Epidermal melanocyte (primary cell): ENCODE results near the gene SPATA24.
"Not testable (repeated sequence)": the region's sequence is repeated elsewhere in the genome, so short reads cannot be mapped to it uniquely, and the experiment has no call there.

Experiments
- DNase-seq: peaks from one replicate; pipeline ENCODE4 v3.0.0; 2011; ENCODE audit warnings: low spot score; ENCODE audit not compliant: insufficient read length

The SPATA24 gene

DNA sequence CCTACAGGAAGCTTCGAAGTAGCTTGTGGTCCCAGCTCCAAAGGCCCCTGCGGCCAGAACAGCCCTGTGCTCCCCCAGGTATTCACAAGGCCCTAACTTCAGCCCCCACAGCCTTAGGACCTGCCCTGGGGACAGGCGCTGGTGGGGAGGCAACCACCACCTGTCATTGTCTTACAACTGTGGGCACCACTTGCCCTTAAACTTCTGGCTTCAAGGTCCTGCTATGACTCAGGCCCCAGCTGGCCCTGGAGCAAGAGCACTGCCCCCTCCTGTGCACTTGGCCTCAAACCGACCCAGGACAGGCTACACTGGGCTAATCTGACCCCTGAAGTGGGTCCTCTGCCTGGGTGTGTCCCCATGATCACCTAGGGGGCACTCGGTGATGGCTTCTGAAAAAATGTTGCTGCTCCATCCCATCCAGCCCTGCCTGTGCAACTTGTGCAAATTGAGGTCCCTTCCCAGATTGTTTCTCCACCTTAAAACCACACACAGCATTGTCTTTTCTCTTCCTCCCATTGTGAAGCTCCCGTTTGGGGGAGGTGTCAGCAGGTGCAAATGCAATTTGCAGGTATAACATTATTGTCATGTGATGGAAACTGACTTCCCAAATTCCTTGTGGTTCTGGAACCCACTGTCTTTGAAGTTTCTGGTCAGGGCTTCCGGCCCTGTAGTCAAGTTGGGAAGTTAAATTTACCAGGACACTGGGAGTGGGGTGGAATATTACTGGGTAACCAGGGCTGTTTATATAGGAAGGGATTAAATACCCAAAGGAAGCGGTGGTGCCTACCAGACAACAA is 7.8 kb downstream of the SPATA24 start:
- DNase-seq = no peak

GRCh38 chr5:139394654-139395566 is 9.0 kb downstream of the SPATA24 start, which contains the start of gene PROB1:
Gene PROB1, minus strand, starts transcription at chr5:139395104. Its CDS starts 23 bp downstream, at chr5:139395081.
- DNase-seq = no peak

GRCh38 chr5:139394123-139394653 is 9.7 kb downstream of the SPATA24 start:
- no peak for DNase-seq

DNA sequence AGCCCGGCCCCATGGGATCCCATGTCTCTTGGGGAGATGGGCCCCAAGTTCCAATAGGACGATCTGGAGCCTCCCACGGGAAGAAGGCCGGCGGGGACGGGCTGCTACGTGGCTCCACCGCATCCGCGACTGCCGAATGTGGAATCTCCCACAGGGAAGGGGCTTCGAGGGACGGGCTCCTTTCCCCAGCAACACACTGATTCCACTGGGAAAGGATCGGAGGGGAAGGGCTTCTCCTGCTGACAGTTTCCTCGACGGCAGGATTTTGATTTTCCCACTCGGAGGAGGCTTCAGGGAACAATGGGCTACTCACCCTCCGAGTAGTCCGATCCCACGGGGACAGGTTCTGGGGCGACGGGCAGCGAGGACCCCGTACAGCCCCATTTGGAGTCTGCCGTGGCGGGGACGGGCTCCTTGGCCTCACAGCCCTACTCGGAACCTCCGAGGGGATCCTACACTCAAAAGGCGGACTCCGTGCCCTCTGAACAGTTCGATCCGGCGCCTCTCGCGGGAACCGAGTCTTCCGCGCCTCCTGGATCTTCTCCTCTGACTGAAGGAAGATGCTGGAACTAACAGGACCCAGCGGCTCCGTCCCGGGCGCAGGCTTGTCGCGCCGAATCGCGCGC is 10.3 kb downstream of the SPATA24 start:
- DNase-seq = peak; percentile 16

DNA sequence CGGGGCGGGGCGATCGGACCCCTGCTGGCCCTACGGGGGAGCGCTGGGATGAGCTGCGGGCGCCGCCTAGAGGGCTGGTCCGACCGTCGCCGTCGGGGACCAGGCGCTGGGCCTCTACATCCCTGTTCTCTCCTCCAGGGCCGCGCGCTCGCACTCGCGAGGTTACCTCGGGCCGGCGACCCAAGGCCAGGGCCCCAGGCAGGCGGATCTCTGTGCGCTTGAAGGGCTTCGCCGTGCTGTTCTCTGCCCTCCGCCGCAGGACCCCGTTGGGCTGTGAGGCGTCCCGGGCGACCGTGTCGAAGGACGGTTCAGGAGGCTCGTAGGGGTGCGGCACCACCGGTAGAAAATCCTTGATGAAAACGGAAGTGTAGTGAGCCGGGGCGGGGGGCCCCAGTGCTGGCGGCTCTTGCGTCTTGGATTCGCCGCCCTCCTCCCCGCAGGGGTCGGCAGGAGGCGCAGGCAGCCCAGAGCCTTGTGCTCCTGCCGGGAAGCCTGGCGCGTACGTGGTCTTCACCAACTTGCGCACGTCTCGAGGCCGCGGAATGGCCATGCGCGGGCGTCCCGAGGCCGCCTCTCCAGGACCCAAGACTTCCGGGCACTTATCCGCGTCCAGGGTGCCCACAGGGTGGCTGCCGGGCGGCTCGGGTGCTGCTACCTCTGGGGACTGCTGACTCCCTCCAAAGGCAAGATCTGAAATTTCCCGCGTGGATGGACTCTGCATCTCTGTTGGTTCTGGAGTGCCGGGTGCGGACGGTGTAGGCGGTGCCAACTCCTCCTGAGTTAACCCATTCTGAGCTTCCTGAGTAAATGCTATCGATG is 11.0 kb downstream of the SPATA24 start:
- peak; percentile 52 for DNase-seq

DNA sequence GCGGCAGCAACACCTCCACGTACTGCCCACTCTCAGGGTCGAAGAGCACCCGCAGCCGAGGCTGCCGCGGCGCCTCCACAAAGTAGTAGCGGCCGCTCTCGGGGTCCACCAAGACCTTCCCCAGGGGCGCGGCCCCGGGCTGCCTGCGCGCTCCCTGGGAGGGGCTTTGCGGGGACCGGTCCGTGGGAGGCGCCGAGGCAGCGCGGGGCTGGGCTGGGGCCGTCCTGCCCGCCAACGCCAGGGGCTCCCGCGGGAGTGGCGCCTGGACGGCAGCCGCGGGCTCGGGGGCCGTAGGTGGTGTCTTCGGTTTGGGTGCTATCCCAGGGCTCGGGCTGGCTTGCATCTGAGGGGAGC is 11.6 kb downstream of the SPATA24 start:
- no peak for DNase-seq

DNA sequence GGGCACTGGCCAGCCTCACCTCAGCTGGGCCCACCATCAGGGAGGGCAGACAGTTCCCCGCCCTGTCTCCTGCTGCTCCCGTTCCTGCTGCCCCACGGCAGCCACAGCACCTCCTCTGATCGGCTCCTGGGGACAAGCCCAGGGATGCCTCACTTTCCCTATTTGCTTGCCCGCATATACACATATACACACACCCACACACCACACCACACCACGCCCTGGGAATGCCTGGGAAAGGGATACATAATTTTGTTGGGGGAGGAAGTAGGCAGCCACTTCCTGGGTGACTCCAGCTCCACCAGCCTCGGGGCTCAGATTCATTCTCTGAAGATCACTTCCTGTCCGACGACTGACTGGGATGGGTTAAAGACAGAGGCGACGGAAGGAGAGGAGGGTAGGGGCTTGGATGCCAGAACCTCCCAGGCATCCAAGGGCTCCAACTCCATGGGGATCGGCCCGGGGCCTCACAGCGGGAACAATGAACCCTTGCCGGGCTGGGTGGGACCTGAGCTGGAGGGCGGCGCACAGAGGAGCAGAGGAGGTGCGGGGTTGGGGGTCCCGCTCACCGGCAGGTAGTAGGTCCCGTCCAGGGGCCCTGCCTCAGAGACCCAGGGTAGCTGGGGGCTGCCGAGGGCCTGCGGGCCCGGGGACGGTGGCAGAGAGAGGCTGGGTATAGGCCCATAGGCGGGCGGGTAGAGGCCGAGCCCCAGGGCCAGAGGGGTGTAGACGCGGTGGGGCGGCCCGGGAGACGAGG is 12.1 kb downstream of the SPATA24 start:
- DNase-seq = peak; percentile 16

- peak; percentile 17 for DNase-seq
Measured at GRCh38 chr5:139390639-139391569, 13.0 kb downstream of the SPATA24 start.

GRCh38 chr5:139389701-139390638 is 13.9 kb downstream of the SPATA24 start, which contains the start of gene MZB1:
Gene MZB1, minus strand, starts transcription at chr5:139389913. Its CDS starts 57 bp downstream, at chr5:139389856.
- DNase-seq = peak; percentile 9

DNA sequence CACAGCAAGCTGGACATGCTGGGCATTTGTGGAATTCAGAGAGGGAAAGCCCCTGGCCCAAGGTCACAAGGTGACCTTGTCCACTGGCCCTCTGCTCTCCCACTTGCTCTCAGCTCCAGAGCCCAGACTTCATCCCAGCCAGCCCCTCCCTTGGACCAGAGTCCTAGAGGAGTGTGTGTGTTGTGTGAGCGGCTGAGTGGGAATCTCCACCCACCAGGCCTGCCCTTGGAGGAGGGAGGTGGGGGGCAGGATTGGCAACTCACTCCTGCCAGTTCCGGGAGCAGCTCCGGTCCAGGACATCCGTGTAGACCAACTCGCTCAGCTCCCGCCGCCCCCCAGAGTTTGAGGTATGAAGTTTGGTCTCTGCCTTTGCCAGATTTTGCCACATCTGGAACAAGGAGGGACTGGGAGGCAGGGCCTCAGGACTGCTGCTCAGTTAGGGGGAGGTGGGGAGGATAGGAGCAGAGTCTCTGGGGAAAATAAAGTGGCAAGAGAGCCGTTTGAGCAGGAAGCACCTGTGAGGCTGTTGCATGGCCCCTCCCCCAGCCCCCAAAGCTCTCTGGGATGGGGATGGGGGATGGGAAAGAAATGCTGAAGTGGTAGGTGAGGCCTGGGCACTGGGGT is 15.6 kb downstream of the SPATA24 start:
- peak; percentile 21 for DNase-seq

- peak; percentile 12 for DNase-seq
Measured at GRCh38 chr5:139387611-139388197, 16.2 kb downstream of the SPATA24 start.

DNA sequence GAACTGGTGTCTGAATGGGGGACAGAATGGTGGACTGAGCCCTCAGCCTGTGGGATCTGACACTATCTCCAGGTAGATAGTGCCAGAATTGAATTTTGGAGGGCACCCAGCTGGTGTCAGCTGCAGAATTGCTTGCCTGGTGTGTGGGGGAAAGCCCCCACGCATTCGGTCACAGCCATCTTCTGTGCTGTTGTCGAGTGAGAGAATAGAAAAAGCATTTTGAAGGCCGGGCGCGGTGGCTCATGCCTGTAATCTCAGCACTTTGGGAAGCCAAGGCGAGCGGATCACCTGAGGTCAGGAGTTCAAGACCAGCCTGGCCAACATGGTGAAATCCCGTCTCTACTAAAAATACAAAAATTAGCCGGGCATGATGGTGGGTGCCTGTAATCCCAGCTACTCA is 16.9 kb downstream of the SPATA24 start:
- not testable (repeated sequence) for DNase-seq

DNA sequence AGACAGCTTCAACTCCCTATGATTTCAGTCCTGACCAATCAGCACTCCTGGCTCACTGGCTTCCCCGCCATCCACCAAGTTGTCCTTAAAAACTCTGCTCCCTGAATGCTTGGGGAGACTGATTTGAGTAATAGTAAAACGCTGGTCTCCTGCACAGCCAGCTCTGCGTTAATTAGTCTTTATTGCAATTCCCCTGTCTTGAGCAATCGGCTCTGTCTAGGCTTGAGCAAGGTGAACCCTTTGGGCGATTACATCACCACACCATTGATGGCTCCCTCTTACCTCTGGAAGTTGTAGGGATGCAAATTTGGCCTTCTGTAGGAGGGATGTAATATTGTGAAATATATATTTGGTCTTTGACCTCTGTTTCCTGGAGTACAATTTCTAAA is 17.8 kb downstream of the SPATA24 start:
- DNase-seq = no peak

- DNase-seq = peak; percentile 11
Measured at GRCh38 chr5:139385061-139386049, 18.5 kb downstream of the SPATA24 start.

DNA sequence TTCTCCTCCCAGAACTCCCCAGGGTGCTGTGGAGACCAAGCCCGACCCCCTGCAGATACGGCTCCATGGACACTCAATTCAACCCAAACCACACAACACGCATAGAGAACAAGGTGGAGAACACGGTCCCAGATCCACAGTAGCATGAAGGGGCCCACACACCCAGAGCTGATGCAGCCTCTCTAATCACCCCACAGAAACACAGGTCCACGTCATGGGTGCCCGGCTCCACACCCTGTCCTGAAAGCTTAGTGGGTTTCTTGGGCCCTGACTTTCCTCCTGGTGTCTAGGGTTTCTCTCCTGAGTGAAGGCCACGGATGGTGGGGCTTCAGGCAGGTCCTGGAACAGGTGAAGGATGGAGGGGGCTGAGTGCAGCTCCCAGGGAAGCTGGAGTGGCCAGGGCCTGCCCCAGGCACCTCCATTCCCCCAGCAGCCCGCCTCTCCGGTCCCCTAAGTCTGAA is 19.3 kb downstream of the SPATA24 start:
- no peak for DNase-seq
